Measurements from ENCODE around the gene HS3ST3A1. TPM values are rescaled to one million over a fixed set of nuclear protein-coding genes. Genes with fewer than 3 reads are reported as not detected.

HS3ST3A1 gene
- total and polyA plus RNA-seq, 2 donors from 2014 or later = 1.2 to 2.2 TPM

DNA sequence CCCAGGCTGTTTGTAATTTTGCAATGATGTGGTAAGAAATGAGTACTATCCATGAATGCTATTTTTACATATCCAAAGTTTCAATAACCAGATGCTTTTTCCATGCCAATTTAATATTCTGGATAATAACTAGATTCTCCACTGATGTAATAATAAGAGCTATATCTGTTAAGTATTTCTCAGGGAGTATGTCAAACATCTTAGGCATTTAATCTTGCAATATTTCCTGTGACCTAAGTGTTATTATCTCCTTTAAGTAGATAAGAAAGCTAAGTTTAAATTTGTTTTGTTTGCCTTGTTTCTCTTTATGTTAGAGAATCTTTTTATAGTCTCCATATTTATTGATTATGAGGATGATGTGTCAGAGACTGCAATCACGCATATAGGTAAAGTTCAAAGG lies 32.3 kb upstream of the HS3ST3A1 start:
- H3K27ac ChIP-seq (ENCODE audit: low read depth in 2 of 2, low read length in 2 of 2) = no peak overlapping the region
- FAIRE-seq (no peak), DNase-seq (no peak)
- no peak overlapping the region for H3K9ac ChIP-seq (ENCODE audit: low read length in 3 of 3)
- H3K9me3 ChIP-seq (ENCODE audit: control insufficient read depth in 2 of 3, insufficient read depth in 1 of 3, low read length in 3 of 3) = no peaks in the 10 kb centered on the region
- H3K4me1 ChIP-seq (ENCODE audit: control insufficient read depth in 2 of 3, insufficient read depth in 2 of 3, low read depth in 1 of 3, low read length in 3 of 3) = no peaks in the 10 kb centered on the region
- H3K36me3 ChIP-seq (ENCODE audit: control insufficient read depth in 2 of 3, insufficient read depth in 3 of 3, low read length in 3 of 3) = no peaks in the 10 kb centered on the region
- H3K4me3 ChIP-seq (ENCODE audit: low read length in 3 of 3) = no peak overlapping the region
- intact Hi-C loops (cut with DNase I) = no loop called here
- no peaks in the 10 kb centered on the region for H3K27me3 ChIP-seq (ENCODE audit: control insufficient read depth, insufficient read depth, low read length)
- TF ChIP-seq CTCF (IDR thresholded peaks at IDR 0.05; ENCODE audit: borderline replicate concordance, extremely low read depth, insufficient read depth) = no peak

DNA sequence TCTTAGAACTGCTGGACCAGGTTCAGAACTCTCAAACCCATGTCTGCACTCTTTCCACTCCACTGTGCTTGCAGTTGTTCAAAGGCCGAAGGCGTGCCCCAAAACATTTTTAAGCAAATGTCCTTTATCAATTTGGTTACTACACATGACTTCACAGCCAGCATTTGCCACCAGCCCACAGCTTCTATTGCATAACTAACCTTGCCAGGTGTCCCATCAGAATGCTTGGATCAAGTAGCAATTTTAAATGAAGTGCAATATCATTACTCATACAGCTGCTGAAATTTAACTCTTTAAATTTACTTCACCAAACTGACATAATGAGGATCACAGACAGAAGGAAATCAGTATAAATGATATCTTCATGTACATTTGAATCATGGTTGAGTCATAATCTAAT lies 29.8 kb upstream of the HS3ST3A1 start:
- Histone ChIP-seq H3K27ac (ENCODE audit: low read depth in 2 of 2, low read length in 2 of 2) (no peak overlapping the region), H3K27me3 (ENCODE audit: control insufficient read depth, insufficient read depth, low read length) (no peaks in the 10 kb centered on the region), H3K9ac (ENCODE audit: low read length in 3 of 3) (no peak overlapping the region), H3K36me3 (ENCODE audit: control insufficient read depth in 2 of 3, insufficient read depth in 3 of 3, low read length in 3 of 3) (no peaks in the 10 kb centered on the region), H3K9me3 (ENCODE audit: control insufficient read depth in 2 of 3, insufficient read depth in 1 of 3, low read length in 3 of 3) (no peaks in the 10 kb centered on the region), H3K4me1 (ENCODE audit: control insufficient read depth in 2 of 3, insufficient read depth in 2 of 3, low read depth in 1 of 3, low read length in 3 of 3) (no peaks in the 10 kb centered on the region), H3K4me3 (ENCODE audit: low read length in 3 of 3) (no peak overlapping the region)
- no peak for TF ChIP-seq CTCF (IDR thresholded peaks at IDR 0.05; ENCODE audit: borderline replicate concordance, extremely low read depth, insufficient read depth)
- intact Hi-C loops (cut with DNase I) = no loop called here
- DNase-seq (no peak), FAIRE-seq (no peak)

DNA sequence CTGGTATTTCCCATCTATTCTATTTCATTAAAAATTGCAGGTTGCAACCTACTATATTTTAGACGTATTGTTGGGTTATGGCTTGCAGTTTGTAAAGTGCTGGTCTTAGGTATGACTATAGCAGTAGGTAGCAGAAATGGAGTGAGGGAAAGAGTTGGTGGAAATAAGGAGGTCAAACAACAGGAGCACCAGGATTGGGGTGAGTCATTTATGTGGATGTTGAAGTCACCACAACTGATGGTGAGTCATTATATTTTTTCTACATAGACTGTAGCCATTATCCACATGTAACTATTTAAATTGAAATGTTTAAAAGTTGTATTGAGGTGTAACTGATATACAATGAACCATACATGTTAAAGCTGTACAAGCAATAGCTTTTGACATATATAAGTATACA lies 25.0 kb upstream of the HS3ST3A1 start:
- H3K4me1 ChIP-seq (ENCODE audit: control insufficient read depth in 2 of 3, insufficient read depth in 2 of 3, low read depth in 1 of 3, low read length in 3 of 3) = no peaks in the 10 kb centered on the region
- intact Hi-C loops (cut with DNase I) = no loop called here
- H3K36me3 ChIP-seq (ENCODE audit: control insufficient read depth in 2 of 3, insufficient read depth in 3 of 3, low read length in 3 of 3) = no peaks in the 10 kb centered on the region
- no peak for TF ChIP-seq CTCF (IDR thresholded peaks at IDR 0.05; ENCODE audit: borderline replicate concordance, extremely low read depth, insufficient read depth)
- no peaks in the 10 kb centered on the region for H3K27me3 ChIP-seq (ENCODE audit: control insufficient read depth, insufficient read depth, low read length)
- H3K4me3 ChIP-seq (ENCODE audit: low read length in 3 of 3) = no peak overlapping the region
- DNase-seq = no peak
- no peak for FAIRE-seq
- H3K27ac ChIP-seq (ENCODE audit: low read depth in 2 of 2, low read length in 2 of 2) = no peak overlapping the region
- no peak overlapping the region for H3K9ac ChIP-seq (ENCODE audit: low read length in 3 of 3)
- H3K9me3 ChIP-seq (ENCODE audit: control insufficient read depth in 2 of 3, insufficient read depth in 1 of 3, low read length in 3 of 3) = no peaks in the 10 kb centered on the region

DNA sequence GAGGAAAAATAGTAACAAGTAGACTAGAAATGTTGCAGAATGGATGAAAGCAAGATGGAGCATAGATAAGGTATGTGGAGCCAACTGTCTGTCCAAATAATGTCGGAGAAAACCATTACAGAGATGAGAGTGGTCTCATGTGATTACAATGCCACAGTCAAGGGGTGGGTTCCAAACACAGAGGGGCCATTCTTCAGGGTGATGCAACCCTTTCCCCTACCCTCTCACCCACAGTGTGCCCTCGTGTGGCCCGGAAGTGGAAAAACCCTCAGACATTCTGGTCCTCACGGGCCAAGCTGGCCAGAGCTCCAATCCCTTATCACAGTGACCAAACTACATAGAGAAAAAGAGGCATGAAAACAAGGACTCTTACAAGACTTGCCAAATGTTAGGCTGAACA lies 17.7 kb upstream of the HS3ST3A1 start:
- intact Hi-C loops (cut with DNase I) = no loop called here
- H3K9me3 ChIP-seq (ENCODE audit: control insufficient read depth in 2 of 3, insufficient read depth in 1 of 3, low read length in 3 of 3) = peaks cover 0 to 11% (median 0%) of the 10 kb centered on the region in 3 donors
- FAIRE-seq = no peak
- H3K27ac ChIP-seq (ENCODE audit: low read depth in 2 of 2, low read length in 2 of 2) = no peak overlapping the region
- no peaks in the 10 kb centered on the region for H3K36me3 ChIP-seq (ENCODE audit: control insufficient read depth in 2 of 3, insufficient read depth in 3 of 3, low read length in 3 of 3)
- no peaks in the 10 kb centered on the region for H3K4me1 ChIP-seq (ENCODE audit: control insufficient read depth in 2 of 3, insufficient read depth in 2 of 3, low read depth in 1 of 3, low read length in 3 of 3)
- no peaks in the 10 kb centered on the region for H3K27me3 ChIP-seq (ENCODE audit: control insufficient read depth, insufficient read depth, low read length)
- no peak for DNase-seq
- TF ChIP-seq CTCF (IDR thresholded peaks at IDR 0.05; ENCODE audit: borderline replicate concordance, extremely low read depth, insufficient read depth) = no peak
- no peak overlapping the region for H3K4me3 ChIP-seq (ENCODE audit: low read length in 3 of 3)
- no peak overlapping the region for H3K9ac ChIP-seq (ENCODE audit: low read length in 3 of 3)
